Fibroblast of the aortic adventitia (primary cell): Measurements from ENCODE around the gene RAB4A. TPM values are rescaled to one million over a fixed set of nuclear protein-coding genes. Genes with fewer than 3 reads are reported as not detected.

Experiments
- DNase-seq: peaks from one replicate; pipeline ENCODE4 v3.0.0-alpha.2; 2010; ENCODE audit warnings: low read depth
- H3K4me3 ChIP-seq: 2 replicates; pipeline ENCODE4 v1.5.1; 2011; ENCODE audit warnings: low read depth, mild to moderate bottlenecking, control low read depth, low read length, moderate library complexity
- CTCF ChIP-seq: IDR thresholded peaks from 2 replicates; pipeline ENCODE4 v1.5.1; 2011; ENCODE audit warnings: mild to moderate bottlenecking, low read length, control low read depth, inconsistent platforms; ENCODE audit not compliant: insufficient read depth
- total RNA-seq: library from RNA; depleted of rRNA; stranded (reverse); fragments of >200 nt; gene quantifications from 2 replicates; pipeline ENCODE4 v1.2.3, GENCODE V29; 2012; ENCODE audit warnings: low replicate concordance

RAB4A gene
- total RNA-seq, 1 donor: 30.8 TPM

GRCh38 chr1:229241390-229241789 lies 29.5 kb upstream of the RAB4A start:
- DNase-seq: no peak
- no peak overlapping the region for H3K4me3 ChIP-seq
- TF ChIP-seq CTCF: no peak

GRCh38 chr1:229243638-229244037 lies 27.3 kb upstream of the RAB4A start:
- no peak overlapping the region for H3K4me3 ChIP-seq
- no peak for DNase-seq
- no peak for TF ChIP-seq CTCF

- TF ChIP-seq CTCF: no peak
- DNase-seq: no peak
- H3K4me3 ChIP-seq: no peak overlapping the region
Measured at GRCh38 chr1:229244091-229244490, 26.8 kb upstream of the RAB4A start.

- no peak for DNase-seq
- H3K4me3 ChIP-seq: no peak overlapping the region
- no peak for TF ChIP-seq CTCF
Measured at GRCh38 chr1:229247871-229248270, 23.0 kb upstream of the RAB4A start.

GRCh38 chr1:229248821-229249817 lies 21.8 kb upstream of the RAB4A start:
- H3K4me3 ChIP-seq: no peak overlapping the region
- DNase-seq: no peak
- no peak for TF ChIP-seq CTCF

- H3K4me3 ChIP-seq: no peak overlapping the region
- DNase-seq: no peak
- TF ChIP-seq CTCF: no peak
Measured at GRCh38 chr1:229249854-229250644, 20.9 kb upstream of the RAB4A start.
